Gastroesophageal sphincter (tissue), 3 donors: ENCODE results near the gene CAPS.

ENCODE experiments used
- EP300 ChIP-seq: sonication (generic); formaldehyde crosslinking; IDR thresholded peaks from one replicate; pipeline ENCODE4 v1.6.1; 2017; ENCODE audit warnings: antibody characterized with exemption, mild to moderate bottlenecking
- POLR2AphosphoS5 ChIP-seq: sonication (generic); formaldehyde crosslinking; IDR thresholded peaks from one replicate; pipeline ENCODE4 v1.6.1; 2017; ENCODE audit warnings: antibody characterized with exemption
- TF ChIP-seq, protein P1 (sequence below), 4 experiments: fragments of 200-600 bp in 2 of 4; fragments of 450-650 bp in 2 of 4; sonication (generic) in 1 of 4; IDR thresholded peaks; one replicate each; pipeline ENCODE4 v1.5.1; 2017 to 2019; ENCODE audit warnings: antibody characterized with exemption in 4 of 4, mild to moderate bottlenecking in 2 of 4, moderate library complexity in 2 of 4

DNA sequence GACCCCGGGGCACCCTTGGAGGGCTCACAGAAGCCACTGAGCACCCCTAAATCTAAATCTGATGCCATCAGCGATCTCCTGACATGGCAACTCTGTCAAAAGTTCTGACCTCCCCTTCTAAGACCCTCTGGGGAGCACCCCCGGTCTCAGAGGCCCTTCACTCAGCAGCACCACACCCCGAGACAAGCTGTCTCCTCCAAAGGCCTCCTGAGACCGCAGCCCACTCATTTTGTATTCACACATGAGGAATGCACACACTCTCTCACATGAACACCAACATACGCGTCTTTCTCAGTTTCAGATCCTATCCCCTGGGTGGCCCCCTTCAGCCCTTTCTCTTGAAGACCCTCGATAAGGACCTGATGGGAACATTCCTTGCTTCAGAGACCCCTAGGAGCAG is 13.1 kb upstream of the CAPS start:
- TF ChIP-seq, protein P1, sequence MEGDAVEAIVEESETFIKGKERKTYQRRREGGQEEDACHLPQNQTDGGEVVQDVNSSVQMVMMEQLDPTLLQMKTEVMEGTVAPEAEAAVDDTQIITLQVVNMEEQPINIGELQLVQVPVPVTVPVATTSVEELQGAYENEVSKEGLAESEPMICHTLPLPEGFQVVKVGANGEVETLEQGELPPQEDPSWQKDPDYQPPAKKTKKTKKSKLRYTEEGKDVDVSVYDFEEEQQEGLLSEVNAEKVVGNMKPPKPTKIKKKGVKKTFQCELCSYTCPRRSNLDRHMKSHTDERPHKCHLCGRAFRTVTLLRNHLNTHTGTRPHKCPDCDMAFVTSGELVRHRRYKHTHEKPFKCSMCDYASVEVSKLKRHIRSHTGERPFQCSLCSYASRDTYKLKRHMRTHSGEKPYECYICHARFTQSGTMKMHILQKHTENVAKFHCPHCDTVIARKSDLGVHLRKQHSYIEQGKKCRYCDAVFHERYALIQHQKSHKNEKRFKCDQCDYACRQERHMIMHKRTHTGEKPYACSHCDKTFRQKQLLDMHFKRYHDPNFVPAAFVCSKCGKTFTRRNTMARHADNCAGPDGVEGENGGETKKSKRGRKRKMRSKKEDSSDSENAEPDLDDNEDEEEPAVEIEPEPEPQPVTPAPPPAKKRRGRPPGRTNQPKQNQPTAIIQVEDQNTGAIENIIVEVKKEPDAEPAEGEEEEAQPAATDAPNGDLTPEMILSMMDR (IDR thresholded peaks at IDR 0.05): no peak
- TF ChIP-seq EP300 (no peak), POLR2AphosphoS5 (no peak)
